ENCODE measurements around the gene RANBP1.

The RANBP1 gene

GRCh38 chr22:20171288-20172140 lies 55.6 kb downstream of the RANBP1 start:
- TF ChIP-seq, protein P1, sequence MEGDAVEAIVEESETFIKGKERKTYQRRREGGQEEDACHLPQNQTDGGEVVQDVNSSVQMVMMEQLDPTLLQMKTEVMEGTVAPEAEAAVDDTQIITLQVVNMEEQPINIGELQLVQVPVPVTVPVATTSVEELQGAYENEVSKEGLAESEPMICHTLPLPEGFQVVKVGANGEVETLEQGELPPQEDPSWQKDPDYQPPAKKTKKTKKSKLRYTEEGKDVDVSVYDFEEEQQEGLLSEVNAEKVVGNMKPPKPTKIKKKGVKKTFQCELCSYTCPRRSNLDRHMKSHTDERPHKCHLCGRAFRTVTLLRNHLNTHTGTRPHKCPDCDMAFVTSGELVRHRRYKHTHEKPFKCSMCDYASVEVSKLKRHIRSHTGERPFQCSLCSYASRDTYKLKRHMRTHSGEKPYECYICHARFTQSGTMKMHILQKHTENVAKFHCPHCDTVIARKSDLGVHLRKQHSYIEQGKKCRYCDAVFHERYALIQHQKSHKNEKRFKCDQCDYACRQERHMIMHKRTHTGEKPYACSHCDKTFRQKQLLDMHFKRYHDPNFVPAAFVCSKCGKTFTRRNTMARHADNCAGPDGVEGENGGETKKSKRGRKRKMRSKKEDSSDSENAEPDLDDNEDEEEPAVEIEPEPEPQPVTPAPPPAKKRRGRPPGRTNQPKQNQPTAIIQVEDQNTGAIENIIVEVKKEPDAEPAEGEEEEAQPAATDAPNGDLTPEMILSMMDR (IDR thresholded peaks at IDR 0.05; ENCODE audit: insufficient read depth, low read depth, low read length, missing control alignments), result no peak
- no peak overlapping the region for H3K4me3 ChIP-seq (ENCODE audit: low read length)
- no peak for DNase-seq (ENCODE audit: low read depth)

- no peak for DNase-seq (ENCODE audit: low read depth)
- TF ChIP-seq, protein P1 (IDR thresholded peaks at IDR 0.05; ENCODE audit: insufficient read depth, low read depth, low read length, missing control alignments), result no peak
- H3K4me3 ChIP-seq (ENCODE audit: low read length), result no peak overlapping the region
These were observed 56.3 kb downstream of the RANBP1 start for GRCh38 chr22:20172141-20172613.

- no peak for DNase-seq (ENCODE audit: low read depth)
- H3K4me3 ChIP-seq (ENCODE audit: low read length), result no peak overlapping the region
- TF ChIP-seq, protein P1 (IDR thresholded peaks at IDR 0.05; ENCODE audit: insufficient read depth, low read depth, low read length, missing control alignments), result no peak
These were observed 57.3 kb downstream of the RANBP1 start for GRCh38 chr22:20173246-20173645.

GRCh38 chr22:20173772-20174171 lies 57.9 kb downstream of the RANBP1 start:
- TF ChIP-seq, protein P1 (IDR thresholded peaks at IDR 0.05; ENCODE audit: insufficient read depth, low read depth, low read length, missing control alignments), result no peak
- no peak overlapping the region for H3K4me3 ChIP-seq (ENCODE audit: low read length)
- DNase-seq (ENCODE audit: low read depth), result no peak

GRCh38 chr22:20174785-20175596 lies 59.1 kb downstream of the RANBP1 start:
- DNase-seq (ENCODE audit: low read depth), result no peak
- TF ChIP-seq, protein P1 (IDR thresholded peaks at IDR 0.05; ENCODE audit: insufficient read depth, low read depth, low read length, missing control alignments), result no peak
- no peak overlapping the region for H3K4me3 ChIP-seq (ENCODE audit: low read length)

- no peak for DNase-seq (ENCODE audit: low read depth)
- TF ChIP-seq, protein P1 (IDR thresholded peaks at IDR 0.05; ENCODE audit: insufficient read depth, low read depth, low read length, missing control alignments), result no peak
- H3K4me3 ChIP-seq (ENCODE audit: low read length), result no peak overlapping the region
These were observed 59.6 kb downstream of the RANBP1 start for GRCh38 chr22:20175597-20175900.
